NCI-H1417 treated with DMSO at 0.1 percent for 48 hours (cell line): ENCODE results near the gene KCNK5.

Experiments used
- DNase-seq: peaks from one replicate; lab custom pipeline; 2025; lab: John Stamatoyannopoulos, UW

The KCNK5 gene

DNA sequence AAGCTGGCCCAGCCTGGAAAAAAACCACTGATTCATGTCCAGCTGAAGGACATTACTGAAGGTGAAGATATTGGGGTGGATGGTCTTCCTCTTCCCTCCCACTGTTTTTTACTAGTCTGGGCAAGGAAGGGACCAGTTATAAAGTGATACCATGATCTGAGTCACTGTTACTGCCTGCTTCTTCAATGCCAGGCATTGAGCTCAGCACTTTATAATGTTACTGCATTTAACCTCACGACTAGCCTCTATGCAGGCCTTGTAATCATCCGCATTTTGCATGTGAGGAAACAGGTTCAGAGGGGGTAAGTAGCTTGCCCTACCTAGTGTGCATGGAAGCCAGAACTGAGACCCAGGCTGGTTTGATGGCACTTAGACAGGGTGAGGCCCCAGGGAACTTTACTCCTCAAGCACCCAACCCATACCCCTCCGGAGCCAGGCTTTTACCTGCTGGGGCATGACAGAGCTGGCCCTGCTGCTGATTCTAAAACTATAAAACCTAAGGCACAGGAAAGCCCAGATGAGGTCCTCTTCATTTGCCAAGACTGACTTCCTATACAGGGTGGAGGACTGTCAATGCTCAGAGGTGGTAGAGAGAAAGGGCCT, 11.0 kb upstream of the KCNK5 start:
- DNase-seq = no peak

DNA sequence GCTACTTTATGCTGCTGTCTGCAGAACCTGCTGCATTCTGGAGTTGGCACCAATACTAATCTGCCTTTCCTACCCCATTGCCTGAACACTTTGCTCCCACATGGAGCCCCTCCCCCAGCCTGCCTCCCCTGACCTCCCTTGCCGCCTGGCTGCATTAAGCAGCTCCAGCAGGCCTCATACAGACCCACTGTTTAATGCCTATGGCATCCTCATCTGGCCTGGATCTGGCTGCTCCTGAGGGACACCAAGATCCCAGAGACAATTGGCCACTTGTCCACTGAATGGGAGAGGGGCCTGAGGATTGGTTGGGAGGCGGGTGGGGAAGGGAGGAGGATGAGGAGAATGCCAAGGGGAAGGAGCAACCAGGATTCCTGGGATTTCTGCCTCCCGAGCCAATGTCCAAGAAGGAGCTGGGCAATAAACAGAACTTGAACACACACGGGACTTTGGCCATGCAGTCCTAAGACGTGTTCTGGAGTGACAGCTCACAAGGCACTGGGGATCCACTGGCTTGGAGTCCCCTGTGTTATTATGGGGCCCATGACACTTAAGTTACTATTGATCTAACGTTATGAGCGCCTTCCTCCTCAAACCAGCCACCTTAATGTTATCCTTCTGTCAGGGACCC, 10.4 kb upstream of the KCNK5 start:
- DNase-seq = no peak

GRCh38 chr6:39236742-39237141, 7.5 kb upstream of the KCNK5 start:
- DNase-seq = no peak

- no peak for DNase-seq
Observed at GRCh38 chr6:39233333-39233732, 4.1 kb upstream of the KCNK5 start.

- DNase-seq = no peak
Observed at GRCh38 chr6:39231521-39232243, 2.4 kb upstream of the KCNK5 start.

GRCh38 chr6:39230654-39231035, 1.4 kb upstream of the KCNK5 start:
- DNase-seq = no peak

DNA sequence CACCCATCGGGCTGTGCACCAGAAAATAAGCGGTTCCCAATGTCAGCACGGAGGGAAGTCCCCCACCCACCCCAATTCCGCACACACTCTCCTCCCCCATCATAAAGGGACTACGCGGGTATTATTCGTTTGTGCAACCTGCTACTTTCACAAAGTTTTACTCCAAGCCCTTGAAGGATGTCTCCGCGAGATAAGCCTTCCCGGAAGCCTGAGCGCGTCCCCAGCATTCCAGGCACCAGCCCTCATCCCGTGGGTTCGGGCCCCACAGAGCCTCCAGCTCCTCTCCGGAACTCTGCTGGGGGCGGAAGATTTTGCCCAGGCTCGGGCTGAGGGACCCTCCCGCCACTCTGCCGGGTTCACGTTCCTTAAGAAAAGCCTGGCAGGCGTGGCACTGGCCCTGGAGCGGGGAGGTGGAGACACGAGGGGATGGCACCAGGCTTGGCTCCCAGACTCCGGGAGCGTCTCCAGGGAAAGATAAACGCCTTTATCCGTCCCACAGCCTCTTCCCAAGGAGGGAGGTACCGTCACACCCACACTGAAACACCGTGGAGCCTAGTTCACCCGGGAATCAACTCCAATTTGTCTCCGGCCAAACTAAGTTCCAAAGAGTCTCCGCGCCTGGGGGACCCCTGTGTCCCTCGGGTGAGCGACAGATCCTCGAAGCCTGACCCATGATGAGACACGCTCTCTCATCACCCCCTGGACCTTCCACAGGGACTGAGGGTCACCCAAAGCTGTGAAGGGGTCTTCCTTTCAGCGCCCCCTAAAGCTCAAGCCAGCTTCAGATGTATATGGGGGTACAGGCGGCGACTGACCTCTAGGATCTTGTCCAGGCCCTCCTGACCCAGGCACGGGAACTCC, 934 bp downstream of the KCNK5 start:
- no peak for DNase-seq

GRCh38 chr6:39227476-39227875, 1.8 kb downstream of the KCNK5 start:
- no peak for DNase-seq

- DNase-seq = no peak
Observed at GRCh38 chr6:39226639-39227329, 2.5 kb downstream of the KCNK5 start.

GRCh38 chr6:39225946-39226437, 3.3 kb downstream of the KCNK5 start:
- no peak for DNase-seq

DNA sequence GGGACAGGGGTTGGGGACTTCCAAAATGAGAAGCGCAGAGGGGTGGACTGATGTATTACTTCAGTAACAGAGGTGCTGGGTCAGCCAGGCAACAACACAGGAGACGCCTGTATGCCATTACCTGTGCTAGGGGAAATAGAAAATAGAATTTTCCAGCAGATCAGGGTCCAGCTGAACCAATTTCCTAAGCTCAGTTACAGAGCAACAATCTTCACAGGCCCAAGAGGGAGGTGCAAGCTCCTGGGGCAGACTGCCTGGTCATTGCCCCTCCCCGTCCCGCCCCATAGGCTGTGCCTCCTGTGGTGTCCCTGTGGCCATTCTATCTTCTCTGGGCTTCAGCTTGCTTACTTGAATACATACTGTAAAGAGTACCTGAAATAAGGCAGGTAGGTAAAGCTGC, 3.7 kb downstream of the KCNK5 start:
- DNase-seq = no peak

DNA sequence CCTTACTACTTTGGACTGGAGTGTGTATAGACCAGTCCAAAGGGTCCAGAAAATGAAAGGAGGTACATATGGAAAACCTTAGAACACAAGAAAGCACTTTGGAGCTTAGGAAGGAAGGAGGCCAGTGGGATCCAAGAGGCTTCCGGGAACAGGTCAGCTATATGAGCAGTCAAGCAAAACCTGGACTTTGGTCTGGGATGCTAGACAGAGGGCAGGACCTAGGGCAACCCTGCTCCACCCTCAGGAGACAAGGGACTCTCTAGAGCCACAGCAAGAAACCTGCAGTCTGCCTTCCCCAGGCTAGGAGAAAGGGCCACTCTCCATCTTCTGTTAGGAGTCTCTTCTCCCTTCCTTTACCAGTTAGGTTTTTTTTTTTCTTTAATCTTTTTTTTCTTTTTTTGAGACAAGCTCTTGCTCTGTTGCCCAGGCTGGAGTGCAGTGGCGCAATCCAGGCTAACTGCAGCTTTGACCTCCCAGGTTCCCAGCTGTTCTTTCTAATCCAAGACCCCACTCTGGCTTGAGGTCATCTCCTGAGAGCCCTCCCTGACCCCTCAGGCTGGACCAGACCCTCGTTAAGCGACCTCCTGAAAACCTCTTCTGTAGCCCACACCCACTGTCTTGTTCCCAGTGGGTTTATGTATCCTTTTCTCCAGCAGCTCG, 4.6 kb downstream of the KCNK5 start:
- no peak for DNase-seq

DNA sequence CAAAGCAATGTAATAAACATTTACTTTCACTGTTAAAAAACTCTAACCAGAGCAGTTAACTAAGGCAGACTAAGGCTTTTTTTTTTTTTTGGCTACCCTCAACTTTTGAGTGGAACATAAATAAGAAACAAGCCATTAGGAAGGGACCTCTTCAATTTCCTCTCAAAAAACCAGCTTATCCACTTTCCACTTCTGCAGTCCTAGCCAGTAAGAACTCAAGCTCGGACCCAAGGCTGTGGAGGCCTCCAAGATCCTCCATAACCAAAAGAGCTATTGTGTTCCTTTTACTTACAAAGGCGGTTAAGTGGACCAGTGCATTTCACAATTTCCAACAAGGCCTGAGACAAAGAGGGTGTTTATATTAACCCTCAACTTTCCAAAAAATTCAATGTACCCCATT, 5.3 kb downstream of the KCNK5 start:
- no peak for DNase-seq

DNA sequence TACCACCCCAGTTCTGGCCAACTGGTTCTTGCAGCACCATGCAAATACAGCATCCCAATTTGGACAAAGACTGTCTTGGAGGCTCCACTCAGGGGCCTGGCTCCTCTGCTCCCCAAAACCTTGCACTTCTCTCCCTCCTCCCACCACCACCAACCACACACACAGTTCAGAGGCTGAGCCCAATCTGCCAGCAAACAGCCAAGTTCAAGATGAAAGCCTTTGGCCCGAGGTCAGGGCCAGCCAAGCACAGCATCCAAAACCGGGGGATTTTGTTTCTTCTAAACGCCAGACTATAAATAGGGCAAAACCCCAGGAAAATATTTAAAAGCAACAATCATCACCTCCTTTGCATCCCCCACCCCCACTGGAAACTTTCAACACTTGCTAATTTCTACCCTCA, 5.7 kb downstream of the KCNK5 start:
- DNase-seq = no peak

GRCh38 chr6:39223061-39223460, 6.2 kb downstream of the KCNK5 start:
- DNase-seq = no peak

GRCh38 chr6:39221779-39222641, 7.3 kb downstream of the KCNK5 start:
- no peak for DNase-seq

GRCh38 chr6:39221115-39221514, 8.2 kb downstream of the KCNK5 start:
- DNase-seq = no peak

DNA sequence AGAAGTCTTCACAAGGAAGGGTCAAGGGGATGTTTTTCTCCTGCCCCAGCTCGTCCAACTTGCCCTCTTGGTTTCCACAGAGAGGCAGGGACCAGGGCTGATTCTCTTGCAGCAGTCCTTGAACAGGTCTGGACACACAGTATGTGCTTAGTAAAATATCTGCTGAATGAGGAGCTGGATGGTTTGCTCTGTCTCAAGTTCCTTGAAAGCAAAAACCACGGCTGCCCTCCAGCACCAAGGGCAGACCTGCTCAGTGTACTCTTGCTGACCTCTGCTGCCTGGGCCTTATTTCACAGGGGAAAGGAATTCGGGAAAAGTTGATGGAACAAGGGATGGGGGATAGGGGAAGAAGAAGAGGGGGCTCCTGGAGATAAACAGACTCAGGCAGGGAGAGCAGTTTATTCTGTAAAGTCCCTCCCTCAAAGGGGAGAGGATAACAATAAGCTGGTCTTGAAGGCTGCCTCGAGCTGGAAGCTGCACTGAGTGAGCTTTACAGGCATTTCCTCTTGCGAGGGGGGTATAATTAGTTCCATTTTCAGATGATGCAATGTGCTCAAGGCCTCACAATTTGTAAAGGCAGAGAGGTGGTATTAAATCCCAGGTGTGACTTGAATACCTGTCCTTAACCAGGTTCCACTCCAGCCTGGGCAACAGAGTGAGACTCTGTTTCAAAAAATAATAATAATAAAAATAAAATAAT, 10.3 kb downstream of the KCNK5 start:
- no peak for DNase-seq

DNA sequence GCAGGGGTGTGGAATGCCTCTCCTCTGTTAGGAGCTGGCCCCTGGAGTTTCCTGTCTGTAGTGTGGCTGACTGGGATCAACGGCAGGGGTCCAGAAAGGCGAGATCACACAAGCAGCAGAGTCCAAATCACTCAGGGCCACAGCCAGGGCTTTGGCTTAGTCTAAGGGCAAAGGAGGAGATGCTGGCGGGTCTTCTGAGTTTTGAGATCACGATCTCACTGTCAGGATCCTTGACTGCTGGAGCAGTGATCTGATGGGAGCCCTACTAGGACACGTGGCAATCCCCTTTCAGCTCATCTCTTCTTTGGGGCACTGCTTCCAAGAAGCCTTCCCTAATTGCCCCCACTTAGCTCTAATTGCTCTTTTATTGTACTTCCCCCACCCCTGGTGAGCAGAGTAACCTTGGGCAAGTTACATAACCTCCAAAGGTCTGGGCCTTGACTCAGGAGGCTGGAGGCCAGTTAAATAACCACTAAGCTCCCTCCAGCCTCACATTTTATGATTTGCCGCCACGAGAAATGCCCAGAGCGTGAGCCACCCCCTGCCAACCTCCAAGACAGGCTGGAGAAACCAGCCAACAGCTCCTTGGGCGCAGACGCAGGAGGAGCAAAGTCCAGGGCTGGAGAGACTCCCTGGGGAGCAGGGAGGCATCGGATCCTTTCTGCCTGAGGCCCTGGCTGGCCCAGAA, 12.0 kb downstream of the KCNK5 start:
- no peak for DNase-seq
